HFF-Myc (cell line): Measurements from ENCODE around the gene CMC1.
"Not testable (repeated sequence)": the region's sequence is repeated elsewhere in the genome, so short reads cannot be mapped to it uniquely, and the experiment has no call there.

Source experiments
- DNase-seq: peaks from one replicate; pipeline ENCODE4 v3.0.0-alpha.2; 2011; ENCODE audit warnings: low read depth; ENCODE audit errors: extremely low read depth
- H3K4me3 ChIP-seq: replicated peaks from 2 replicates; pipeline ENCODE4 v1.5.1; 2011; ENCODE audit warnings: low read depth, mild to moderate bottlenecking, control low read depth, low read length
- CTCF ChIP-seq: IDR thresholded peaks from 2 replicates; pipeline ENCODE4 v1.5.1; 2012; ENCODE audit warnings: mild to moderate bottlenecking, low read depth, low read length, control low read depth; ENCODE audit errors: missing control alignments

CMC1 gene

GRCh38 chr3:28241221-28242160 is at the start of gene CMC1:
Gene CMC1, plus strand, starts transcription at chr3:28241619. Its CDS starts 175 bp downstream, at chr3:28241794.
- peak; percentile 87 for DNase-seq
- TF ChIP-seq CTCF, result no peak
- H3K4me3 ChIP-seq, result peak within 1 kb of the TSS; percentile 72

- H3K4me3 ChIP-seq, result no peak overlapping the region
- TF ChIP-seq CTCF, result no peak
- DNase-seq, result no peak
These were observed 43.3 kb upstream of the CMC1 start for GRCh38 chr3:28198161-28198560.

- DNase-seq, result no peak
- H3K4me3 ChIP-seq, result no peak overlapping the region
- TF ChIP-seq CTCF, result no peak
These were observed 42.4 kb upstream of the CMC1 start for GRCh38 chr3:28198974-28199373.

- not testable (repeated sequence) for H3K4me3 ChIP-seq, DNase-seq
These were observed 41.8 kb upstream of the CMC1 start for GRCh38 chr3:28199643-28200042.

GRCh38 chr3:28200366-28200848 is 41.0 kb upstream of the CMC1 start:
- not testable (repeated sequence) for DNase-seq

GRCh38 chr3:28206479-28206878 is 34.9 kb upstream of the CMC1 start:
- no peak for TF ChIP-seq CTCF
- no peak for DNase-seq
- H3K4me3 ChIP-seq, result no peak overlapping the region

More at GRCh38 chr3:28200366-28200848, 41.0 kb upstream of the CMC1 start:
- H3K4me3 ChIP-seq, result not testable (repeated sequence)

- no peak for DNase-seq
- no peak for TF ChIP-seq CTCF
These were observed 34.3 kb upstream of the CMC1 start for GRCh38 chr3:28207000-28207733.

More at GRCh38 chr3:28207000-28207733, 34.3 kb upstream of the CMC1 start:
- H3K4me3 ChIP-seq, result no peak overlapping the region
